ENCODE data around the gene EDAR. TPM values are rescaled to one million over a fixed set of nuclear protein-coding genes. Genes with fewer than 3 reads are reported as not detected.

EDAR gene
- polyA plus RNA-seq, 1 donor from 2014 or later = 0.26 TPM

GRCh38 chr2:108889907-108890306 lies 99.1 kb downstream of the EDAR start:
- H3K36me3 Mint-ChIP-seq = peaks cover 4% of the 10 kb centered on the region
- H3K4me1 Mint-ChIP-seq = no peaks in the 10 kb centered on the region
- H3K9me3 Mint-ChIP-seq = peaks cover 5 to 36% (median 20%) of the 10 kb centered on the region in 3 donors
- H3K4me3 Mint-ChIP-seq = no peak overlapping the region
- H3K27me3 Mint-ChIP-seq = no peaks in the 10 kb centered on the region
- H3K27ac Mint-ChIP-seq = no peak overlapping the region

- no peak overlapping the region for H3K4me3 Mint-ChIP-seq
- H3K27me3 Mint-ChIP-seq = no peaks in the 10 kb centered on the region
- peaks cover 6% of the 10 kb centered on the region for H3K36me3 Mint-ChIP-seq
- H3K4me1 Mint-ChIP-seq = no peaks in the 10 kb centered on the region
- H3K27ac Mint-ChIP-seq = no peak overlapping the region
- H3K9me3 Mint-ChIP-seq = peaks cover 7 to 32% (median 22%) of the 10 kb centered on the region in 3 donors
Observed at GRCh38 chr2:108884619-108885018, 104.4 kb downstream of the EDAR start.

GRCh38 chr2:108878276-108878675 lies 110.7 kb downstream of the EDAR start:
- Mint-ChIP-seq H3K36me3 (peaks cover 6% of the 10 kb centered on the region), H3K27ac (no peak overlapping the region), H3K4me3 (no peak overlapping the region), H3K9me3 (peaks cover 3 to 17% (median 9%) of the 10 kb centered on the region in 3 donors), H3K27me3 (no peaks in the 10 kb centered on the region), H3K4me1 (no peaks in the 10 kb centered on the region)

GRCh38 chr2:108877506-108877905 lies 111.5 kb downstream of the EDAR start:
- Mint-ChIP-seq H3K27ac (no peak overlapping the region), H3K36me3 (peaks cover 5% of the 10 kb centered on the region), H3K9me3 (peaks cover under 1 to 14% (median 9%) of the 10 kb centered on the region in 3 donors), H3K4me3 (no peak overlapping the region), H3K27me3 (no peaks in the 10 kb centered on the region), H3K4me1 (no peaks in the 10 kb centered on the region)

GRCh38 chr2:108870069-108870644 lies 118.9 kb downstream of the EDAR start:
- no peak overlapping the region for H3K4me3 Mint-ChIP-seq
- H3K4me1 Mint-ChIP-seq = no peaks in the 10 kb centered on the region
- peaks cover 9 to 26% (median 12%) of the 10 kb centered on the region in 3 donors for H3K9me3 Mint-ChIP-seq
- peaks cover 2% of the 10 kb centered on the region for H3K27me3 Mint-ChIP-seq
- no peak overlapping the region for H3K27ac Mint-ChIP-seq
- H3K36me3 Mint-ChIP-seq = peaks cover 36% of the 10 kb centered on the region

- H3K4me3 Mint-ChIP-seq = no peak overlapping the region
- H3K9me3 Mint-ChIP-seq = peaks cover 9 to 26% (median 12%) of the 10 kb centered on the region in 3 donors
- no peaks in the 10 kb centered on the region for H3K4me1 Mint-ChIP-seq
- no peak overlapping the region for H3K27ac Mint-ChIP-seq
- peaks cover 2% of the 10 kb centered on the region for H3K27me3 Mint-ChIP-seq
- H3K36me3 Mint-ChIP-seq = peaks cover 34% of the 10 kb centered on the region
Observed at GRCh38 chr2:108869542-108869941, 119.5 kb downstream of the EDAR start.

GRCh38 chr2:108868911-108869310 lies 120.1 kb downstream of the EDAR start:
- peaks cover 32% of the 10 kb centered on the region for H3K36me3 Mint-ChIP-seq
- H3K4me3 Mint-ChIP-seq = no peak overlapping the region
- peaks cover 9 to 26% (median 12%) of the 10 kb centered on the region in 3 donors for H3K9me3 Mint-ChIP-seq
- peaks cover 2% of the 10 kb centered on the region for H3K27me3 Mint-ChIP-seq
- no peak overlapping the region for H3K27ac Mint-ChIP-seq
- H3K4me1 Mint-ChIP-seq = no peaks in the 10 kb centered on the region

- Mint-ChIP-seq H3K36me3 (peaks cover 35% of the 10 kb centered on the region), H3K27ac (no peak overlapping the region)
Observed at GRCh38 chr2:108866041-108866440, 123.0 kb downstream of the EDAR start.

GRCh38 chr2:108858894-108859293 lies 130.1 kb downstream of the EDAR start:
- no peaks in the 10 kb centered on the region for H3K9me3 Mint-ChIP-seq
- H3K36me3 Mint-ChIP-seq = peaks cover 15% of the 10 kb centered on the region
- H3K27ac Mint-ChIP-seq = no peak overlapping the region
- H3K4me3 Mint-ChIP-seq = no peak overlapping the region
- H3K4me1 Mint-ChIP-seq = peaks cover 1 to 7% (median 4%) of the 10 kb centered on the region in 3 donors
- H3K27me3 Mint-ChIP-seq = no peaks in the 10 kb centered on the region

More at GRCh38 chr2:108866041-108866440, 123.0 kb downstream of the EDAR start:
- Mint-ChIP-seq H3K4me1 (no peaks in the 10 kb centered on the region), H3K27me3 (peaks cover 2% of the 10 kb centered on the region), H3K4me3 (no peak overlapping the region), H3K9me3 (peaks cover 9 to 20% (median 9%) of the 10 kb centered on the region in 3 donors)

GRCh38 chr2:108855194-108855593 lies 133.8 kb downstream of the EDAR start:
- Mint-ChIP-seq H3K27me3 (no peaks in the 10 kb centered on the region), H3K27ac (no peak overlapping the region), H3K9me3 (no peaks in the 10 kb centered on the region), H3K4me3 (peak overlapping the region in 1 of 4 donors; percentile 13), H3K4me1 (peaks cover under 1 to 7% (median 4%) of the 10 kb centered on the region in 3 donors), H3K36me3 (peaks cover 16% of the 10 kb centered on the region)

- H3K27ac Mint-ChIP-seq = no peak overlapping the region
- H3K4me1 Mint-ChIP-seq = peaks cover 0 to 7% (median 4%) of the 10 kb centered on the region in 3 donors
- H3K9me3 Mint-ChIP-seq = no peaks in the 10 kb centered on the region
- no peak overlapping the region for H3K4me3 Mint-ChIP-seq
- peaks cover 15% of the 10 kb centered on the region for H3K36me3 Mint-ChIP-seq
- H3K27me3 Mint-ChIP-seq = no peaks in the 10 kb centered on the region
Observed at GRCh38 chr2:108854484-108854883, 134.5 kb downstream of the EDAR start.

- Mint-ChIP-seq H3K9me3 (no peaks in the 10 kb centered on the region), H3K27ac (no peak overlapping the region), H3K4me3 (no peak overlapping the region), H3K4me1 (peaks cover 0 to 4% (median 4%) of the 10 kb centered on the region in 3 donors), H3K27me3 (no peaks in the 10 kb centered on the region), H3K36me3 (peaks cover 12% of the 10 kb centered on the region)
Observed at GRCh38 chr2:108853421-108853820, 135.6 kb downstream of the EDAR start.

- Mint-ChIP-seq H3K27me3 (no peaks in the 10 kb centered on the region), H3K9me3 (no peaks in the 10 kb centered on the region), H3K4me3 (no peak overlapping the region), H3K4me1 (peaks cover 0 to 4% (median 4%) of the 10 kb centered on the region in 3 donors), H3K27ac (no peak overlapping the region), H3K36me3 (peaks cover 10% of the 10 kb centered on the region)
Observed at GRCh38 chr2:108852375-108852774, 136.6 kb downstream of the EDAR start.

GRCh38 chr2:108847000-108847399 lies 142.0 kb downstream of the EDAR start:
- peaks cover 9% of the 10 kb centered on the region for H3K36me3 Mint-ChIP-seq
- H3K27ac Mint-ChIP-seq = no peak overlapping the region
- H3K9me3 Mint-ChIP-seq = no peaks in the 10 kb centered on the region
- no peak overlapping the region for H3K4me3 Mint-ChIP-seq
- no peaks in the 10 kb centered on the region for H3K4me1 Mint-ChIP-seq
- no peaks in the 10 kb centered on the region for H3K27me3 Mint-ChIP-seq

- Mint-ChIP-seq H3K27me3 (no peaks in the 10 kb centered on the region), H3K4me1 (no peaks in the 10 kb centered on the region), H3K27ac (no peak overlapping the region), H3K36me3 (peaks cover 14% of the 10 kb centered on the region), H3K4me3 (no peak overlapping the region), H3K9me3 (peaks cover 0 to 4% (median 4%) of the 10 kb centered on the region in 3 donors)
Observed at GRCh38 chr2:108845923-108846322, 143.1 kb downstream of the EDAR start.
